Parathyroid adenoma (tissue), 2 donors: ENCODE results near the gene PSMB5.

Experiments
- H2AFZ ChIP-seq: fragments of 300-600 bp; sonication (generic); one replicate; pipeline ENCODE4 v1.7.0; 2017; ENCODE audit warnings: antibody characterized with exemption, mild to moderate bottlenecking
- H3K27ac ChIP-seq: fragments of 300-600 bp; sonication (generic); one replicate; pipeline ENCODE4 v1.7.0; 2017
- H3K27me3 ChIP-seq: fragments of 300-600 bp; sonication (generic); one replicate; pipeline ENCODE4 v1.7.0; 2017; ENCODE audit warnings: low read length; ENCODE audit not compliant: control insufficient read depth, insufficient read depth
- H3K36me3 ChIP-seq: fragments of 300-600 bp; sonication (generic); one replicate; pipeline ENCODE4 v1.7.0; 2017; ENCODE audit warnings: low read length; ENCODE audit not compliant: control insufficient read depth, insufficient read depth
- H3K4me1 ChIP-seq: fragments of 300-600 bp; sonication (generic); one replicate; pipeline ENCODE4 v1.7.0; 2017; ENCODE audit warnings: control low read depth
- H3K4me2 ChIP-seq: fragments of 300-600 bp; sonication (generic); one replicate; pipeline ENCODE4 v1.7.0; 2017; ENCODE audit warnings: low read length
- H3K4me3 ChIP-seq: fragments of 300-600 bp; sonication (generic); one replicate; pipeline ENCODE4 v1.7.0; 2017; ENCODE audit warnings: low read depth, low read length
- H3K79me2 ChIP-seq: fragments of 300-600 bp; sonication (generic); one replicate; pipeline ENCODE4 v1.7.0; 2017; ENCODE audit warnings: control low read depth
- H3K9ac ChIP-seq: fragments of 300-600 bp; sonication (generic); one replicate; pipeline ENCODE4 v1.7.0; 2017; ENCODE audit warnings: mild to moderate bottlenecking
- H3K9me3 ChIP-seq: fragments of 300-600 bp; sonication (generic); one replicate; pipeline ENCODE4 v1.7.0; 2017; ENCODE audit warnings: low read length; ENCODE audit not compliant: control insufficient read depth
- TF ChIP-seq, protein P1 (sequence below): fragments of 300-600 bp; sonication (generic); IDR thresholded peaks from one replicate; pipeline ENCODE4 v1.7.0; 2017; ENCODE audit warnings: antibody characterized with exemption, mild to moderate bottlenecking
- donor health status: primary hyperparathyroidism.

Gene PSMB5

DNA sequence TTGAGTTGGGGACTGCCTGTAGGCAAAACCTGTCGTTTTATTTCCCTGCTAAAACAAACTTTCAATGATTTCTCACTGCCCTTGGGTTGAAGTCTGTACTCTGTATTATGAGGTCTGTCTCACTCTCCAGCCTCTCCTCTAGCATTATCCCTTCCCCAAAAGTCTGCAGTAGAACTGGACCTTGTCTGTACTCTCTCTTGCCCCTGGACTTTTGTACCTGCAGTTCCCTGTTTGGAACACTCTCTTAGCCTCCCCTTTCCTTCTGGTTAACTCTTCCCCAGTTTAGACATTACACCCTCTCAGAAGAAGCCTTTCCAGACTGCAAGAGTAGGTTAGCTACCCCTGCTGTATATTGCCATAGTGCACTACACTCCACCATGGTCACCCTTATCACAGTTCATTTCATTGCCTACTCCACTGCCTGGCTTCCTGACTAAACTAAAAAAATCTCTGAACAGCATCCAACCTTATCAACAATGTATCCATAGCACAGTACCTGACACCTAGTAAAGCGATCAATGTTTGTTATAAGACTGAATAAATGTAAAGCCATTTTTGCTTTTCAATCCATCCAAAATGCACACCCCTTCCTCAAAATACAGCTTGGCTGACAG, 48.7 kb downstream of the PSMB5 start:
- Histone ChIP-seq H3K9me3 (no peaks in the 10 kb centered on the region), H3K4me1 (peaks cover 7% of the 10 kb centered on the region), H3K27me3 (no peaks in the 10 kb centered on the region), H3K9ac (no peak overlapping the region), H3K4me2 (no peak overlapping the region), H3K79me2 (no peaks in the 10 kb centered on the region), H3K27ac (no peak overlapping the region), H2AFZ (no peak overlapping the region), H3K36me3 (no peaks in the 10 kb centered on the region), H3K4me3 (no peak overlapping the region)
- TF ChIP-seq, protein P1, sequence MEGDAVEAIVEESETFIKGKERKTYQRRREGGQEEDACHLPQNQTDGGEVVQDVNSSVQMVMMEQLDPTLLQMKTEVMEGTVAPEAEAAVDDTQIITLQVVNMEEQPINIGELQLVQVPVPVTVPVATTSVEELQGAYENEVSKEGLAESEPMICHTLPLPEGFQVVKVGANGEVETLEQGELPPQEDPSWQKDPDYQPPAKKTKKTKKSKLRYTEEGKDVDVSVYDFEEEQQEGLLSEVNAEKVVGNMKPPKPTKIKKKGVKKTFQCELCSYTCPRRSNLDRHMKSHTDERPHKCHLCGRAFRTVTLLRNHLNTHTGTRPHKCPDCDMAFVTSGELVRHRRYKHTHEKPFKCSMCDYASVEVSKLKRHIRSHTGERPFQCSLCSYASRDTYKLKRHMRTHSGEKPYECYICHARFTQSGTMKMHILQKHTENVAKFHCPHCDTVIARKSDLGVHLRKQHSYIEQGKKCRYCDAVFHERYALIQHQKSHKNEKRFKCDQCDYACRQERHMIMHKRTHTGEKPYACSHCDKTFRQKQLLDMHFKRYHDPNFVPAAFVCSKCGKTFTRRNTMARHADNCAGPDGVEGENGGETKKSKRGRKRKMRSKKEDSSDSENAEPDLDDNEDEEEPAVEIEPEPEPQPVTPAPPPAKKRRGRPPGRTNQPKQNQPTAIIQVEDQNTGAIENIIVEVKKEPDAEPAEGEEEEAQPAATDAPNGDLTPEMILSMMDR = no peak

GRCh38 chr14:22984959-22985658, 49.6 kb downstream of the PSMB5 start:
- no peak overlapping the region for H3K4me2 ChIP-seq
- no peak overlapping the region for H3K4me3 ChIP-seq
- no peaks in the 10 kb centered on the region for H3K9me3 ChIP-seq
- no peaks in the 10 kb centered on the region for H3K79me2 ChIP-seq
- no peaks in the 10 kb centered on the region for H3K27me3 ChIP-seq
- no peak overlapping the region for H2AFZ ChIP-seq
- no peak overlapping the region for H3K9ac ChIP-seq
- no peak overlapping the region for H3K27ac ChIP-seq
- H3K36me3 ChIP-seq = no peaks in the 10 kb centered on the region
- H3K4me1 ChIP-seq = peaks cover 7% of the 10 kb centered on the region
- TF ChIP-seq, protein P1 = no peak

GRCh38 chr14:22982477-22983245, 52.0 kb downstream of the PSMB5 start, which contains the start of gene AJUBA:
Gene AJUBA, minus strand, starts transcription at chr14:22982551. Its CDS starts 285 bp downstream, at chr14:22982266.
- no peak within 1 kb of the TSS for H3K27ac ChIP-seq
- H3K36me3 ChIP-seq = no peaks in the 10 kb centered on the region
- peaks cover 7% of the 10 kb centered on the region for H3K4me1 ChIP-seq
- H3K9ac ChIP-seq = no peak within 1 kb of the TSS
- peak within 1 kb of the TSS; percentile 79 for H2AFZ ChIP-seq
- H3K9me3 ChIP-seq = no peaks in the 10 kb centered on the region
- no peaks in the 10 kb centered on the region for H3K79me2 ChIP-seq
- H3K4me3 ChIP-seq = peak within 1 kb of the TSS; percentile 71
- TF ChIP-seq, protein P1 = no peak
- no peaks in the 10 kb centered on the region for H3K27me3 ChIP-seq
- H3K4me2 ChIP-seq = peak within 1 kb of the TSS; percentile 91

DNA sequence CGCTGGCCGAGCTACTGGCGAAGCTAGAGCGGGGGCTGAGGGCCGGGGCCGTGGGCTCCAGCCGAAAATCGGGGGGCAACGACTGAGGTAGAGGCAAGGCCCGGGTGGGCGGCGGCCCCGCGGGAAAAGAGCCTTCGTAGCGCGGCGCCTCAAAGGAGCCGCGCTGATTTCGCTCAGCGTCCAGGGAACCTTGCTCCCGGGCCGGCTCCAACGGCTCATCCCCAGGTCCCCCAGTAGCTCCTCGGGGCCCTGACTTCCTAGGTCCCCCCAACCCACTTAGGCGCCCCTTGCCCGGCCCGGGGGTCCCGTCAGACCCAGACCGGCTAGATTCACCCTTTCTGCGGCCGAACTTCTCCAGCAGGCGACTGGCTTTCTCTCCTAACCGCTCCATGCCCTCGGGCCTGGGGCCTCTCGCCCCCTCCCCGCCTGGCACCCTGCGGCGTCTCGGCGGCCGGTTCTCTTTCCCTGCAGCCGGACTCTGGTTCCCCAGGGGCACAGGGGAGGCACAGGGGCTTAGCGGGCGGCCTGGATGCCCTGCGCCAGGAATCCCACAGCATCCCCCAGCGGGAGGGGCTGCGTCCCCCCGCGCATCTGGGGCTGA, 52.7 kb downstream of the PSMB5 start:
- Histone ChIP-seq H3K27me3 (no peaks in the 10 kb centered on the region), H2AFZ (peak overlapping the region; percentile 79), H3K9ac (no peak overlapping the region), H3K4me2 (peak overlapping the region; percentile 91), H3K27ac (no peak overlapping the region), H3K4me1 (peaks cover 11% of the 10 kb centered on the region), H3K9me3 (no peaks in the 10 kb centered on the region), H3K79me2 (no peaks in the 10 kb centered on the region), H3K36me3 (no peaks in the 10 kb centered on the region), H3K4me3 (peak overlapping the region; percentile 71)
- TF ChIP-seq, protein P1 = no peak
